LHCN-M2 (cell line): ENCODE results near the gene SLC22A2. TPM values are rescaled to one million over a fixed set of nuclear protein-coding genes. Genes with fewer than 3 reads are reported as not detected.
"Not testable (repeated sequence)": the region's sequence is repeated elsewhere in the genome, so short reads cannot be mapped to it uniquely, and the experiment has no call there.

Source experiments
- DNase-seq: peaks from one replicate; pipeline ENCODE4 v3.0.0-alpha.2; 2012; ENCODE audit warnings: low read depth
- polyA plus RNA-seq: library from polyadenylated mRNA; unstranded; fragments of >200 nt; gene quantifications from one replicate; pipeline ENCODE4 v1.2.1, GENCODE V29; 2012; ENCODE audit warnings: missing spikeins
- total RNA-seq: library from RNA; depleted of rRNA; stranded (reverse); fragments of >200 nt; gene quantifications from 2 replicates; pipeline ENCODE4 v1.2.3, GENCODE V29; 2014; rRNA removed

The SLC22A2 gene
- total RNA-seq, result not detected in 2 replicates
- polyA plus RNA-seq, result not detected

GRCh38 chr6:160258346-160259142, at the start of gene SLC22A2:
Gene SLC22A2 (minus strand): TSS chr6:160258821. CDS start chr6:160258757, 64 bp downstream.
- no peak for DNase-seq

GRCh38 chr6:160305926-160306713, 47.5 kb upstream of the SLC22A2 start:
- no peak for DNase-seq

- DNase-seq, result no peak
These were observed 45.2 kb upstream of the SLC22A2 start for GRCh38 chr6:160303806-160304205.

GRCh38 chr6:160302431-160303082, 43.9 kb upstream of the SLC22A2 start:
- not testable (repeated sequence) for DNase-seq

GRCh38 chr6:160301339-160301738, 42.7 kb upstream of the SLC22A2 start:
- peak; percentile 88 for DNase-seq

GRCh38 chr6:160300076-160300695, 41.6 kb upstream of the SLC22A2 start:
- no peak for DNase-seq

GRCh38 chr6:160299559-160299958, 40.9 kb upstream of the SLC22A2 start:
- no peak for DNase-seq

- no peak for DNase-seq
These were observed 39.5 kb upstream of the SLC22A2 start for GRCh38 chr6:160298121-160298520.

GRCh38 chr6:160297310-160297709, 38.7 kb upstream of the SLC22A2 start:
- no peak for DNase-seq

- DNase-seq, result peak; percentile 46
These were observed 35.2 kb upstream of the SLC22A2 start for GRCh38 chr6:160293844-160294243.

- DNase-seq, result no peak
These were observed 27.0 kb upstream of the SLC22A2 start for GRCh38 chr6:160285541-160286105.

GRCh38 chr6:160284575-160284974, 26.0 kb upstream of the SLC22A2 start:
- DNase-seq, result no peak

GRCh38 chr6:160282444-160282843, 23.8 kb upstream of the SLC22A2 start:
- no peak for DNase-seq

- no peak for DNase-seq
These were observed 21.2 kb upstream of the SLC22A2 start for GRCh38 chr6:160279850-160280249.

- no peak for DNase-seq
These were observed 20.2 kb upstream of the SLC22A2 start for GRCh38 chr6:160278786-160279310.

- no peak for DNase-seq
These were observed 19.7 kb upstream of the SLC22A2 start for GRCh38 chr6:160278311-160278710.

GRCh38 chr6:160277546-160277945, 18.9 kb upstream of the SLC22A2 start:
- DNase-seq, result no peak

- no peak for DNase-seq
These were observed 18.5 kb upstream of the SLC22A2 start for GRCh38 chr6:160277144-160277543.

GRCh38 chr6:160276126-160276525, 17.5 kb upstream of the SLC22A2 start:
- DNase-seq, result no peak

- no peak for DNase-seq
These were observed 16.9 kb upstream of the SLC22A2 start for GRCh38 chr6:160275511-160276003.
